ENCODE data around the gene ITM2C.

ITM2C gene

DNA sequence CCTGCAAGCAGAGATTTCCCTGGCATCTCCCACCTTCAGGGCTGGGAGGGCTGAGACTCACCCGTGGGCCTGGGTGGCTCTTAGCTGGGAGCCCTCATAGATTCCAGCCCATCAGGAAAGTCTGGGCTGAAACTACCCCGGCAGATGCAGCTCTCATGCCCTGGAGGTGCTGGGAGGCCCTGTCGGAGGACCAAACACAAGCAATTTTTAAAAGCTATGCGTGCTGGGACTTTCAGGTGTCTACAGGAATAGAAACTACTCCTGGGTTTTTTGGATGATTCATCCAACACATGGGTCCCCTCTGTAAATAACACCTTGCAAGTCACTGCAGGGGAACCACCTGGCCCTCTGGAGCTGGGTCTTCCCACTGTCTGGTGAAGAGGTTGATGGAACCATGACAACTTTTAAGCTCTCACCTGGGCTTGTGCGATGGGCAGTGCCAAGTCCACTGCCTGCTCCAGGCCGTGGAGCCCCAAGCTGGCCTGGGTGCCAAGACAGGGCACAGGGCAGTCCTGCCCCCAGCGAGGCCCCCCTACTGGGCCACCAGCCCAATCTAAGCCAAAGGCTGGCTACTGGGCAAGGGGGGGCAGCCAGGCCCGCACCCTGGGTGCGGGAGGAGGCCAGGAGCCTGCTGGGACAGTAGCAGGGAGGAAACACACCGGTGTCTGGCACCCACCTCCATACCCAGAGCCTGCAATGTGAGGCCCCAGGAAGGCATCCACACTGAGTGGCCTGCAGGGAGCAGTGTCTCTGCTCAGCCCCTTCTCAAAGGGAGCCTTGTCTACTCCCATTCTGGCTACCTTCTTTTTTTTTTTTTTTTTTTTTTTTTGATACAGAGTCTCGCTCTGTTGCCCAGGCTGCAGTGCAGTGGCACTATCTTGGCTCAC is 61.4 kb downstream of the ITM2C start:
- no peak for DNase-seq (ENCODE audit: low read depth)

- DNase-seq (ENCODE audit: low read depth) = no peak
Observed at GRCh38 chr2:230927711-230928341, 63.1 kb downstream of the ITM2C start.

Measured in HS-27A (cell line).